HepG2 (cell line): Measurements from ENCODE around the gene CCDC148. TPM values are rescaled to one million over a fixed set of nuclear protein-coding genes. Genes with fewer than 3 reads are reported as not detected.

Experiments
- CHD4 ChIP-seq: fragments of 200-600 bp; sonication (generic); IDR thresholded peaks from 2 replicates; pipeline ENCODE4 v1.7.0; 2017; ENCODE audit warnings: mild to moderate bottlenecking, low read length, borderline replicate concordance
- FOXK1 ChIP-seq: sonication (generic); formaldehyde crosslinking; IDR thresholded peaks from 2 replicates; pipeline ENCODE4 v1.4.0; 2020; ENCODE audit warnings: low read depth, missing genetic modification reagents, borderline replicate concordance
- HIVEP1 ChIP-seq: sonication (generic); formaldehyde crosslinking; IDR thresholded peaks from 2 replicates; pipeline ENCODE4 v1.4.0; 2020; ENCODE audit warnings: mild to moderate bottlenecking, missing genetic modification reagents
- MBD4 ChIP-seq: IDR thresholded peaks from 2 replicates; pipeline ENCODE4 v1.6.1; 2012; ENCODE audit warnings: low read length, inconsistent platforms, borderline replicate concordance
- REL ChIP-seq: sonication (generic); formaldehyde crosslinking; conservative IDR thresholded peaks from 2 replicates; pipeline ENCODE4 v1.8.0; 2022; ENCODE audit warnings: mild to moderate bottlenecking, missing genetic modification reagents, moderate library complexity
- SNAI1 ChIP-seq: sonication (generic); formaldehyde crosslinking; IDR thresholded peaks from 2 replicates; pipeline ENCODE4 v1.5.0; 2020; ENCODE audit warnings: mild to moderate bottlenecking, missing genetic modification reagents, borderline replicate concordance
- TARDBP ChIP-seq: sonication (generic); formaldehyde crosslinking; IDR thresholded peaks from 2 replicates; pipeline ENCODE4 v1.8.0; 2022; ENCODE audit warnings: mild to moderate bottlenecking, missing genetic modification reagents
- TSC22D2 ChIP-seq: sonication (generic); formaldehyde crosslinking; IDR thresholded peaks from 2 replicates; pipeline ENCODE4 v1.5.1; 2020; ENCODE audit warnings: missing genetic modification reagents, mild to moderate bottlenecking, borderline replicate concordance
- ZNF143 ChIP-seq: sonication (generic); formaldehyde crosslinking; IDR thresholded peaks from 2 replicates; pipeline ENCODE4 v1.4.0; 2020; ENCODE audit warnings: missing genetic modification reagents
- ZNF572 ChIP-seq: sonication (generic); formaldehyde crosslinking; IDR thresholded peaks from 2 replicates; pipeline ENCODE4 v1.5.1; 2020; ENCODE audit warnings: mild to moderate bottlenecking, missing genetic modification reagents
- polyA plus RNA-seq, 8 experiments: library from polyadenylated mRNA; depleted of rRNA in 3 of 8; stranded (reverse) in 7 of 8; unstranded in 1 of 8; fragments of >200 nt; fragmentation: Illumina TruSeq in 4 of 8; extraction: Trizol in 4 of 8; gene quantifications; 2 replicates each; pipeline versions ENCODE4 v1.2.1 to v1.2.3, GENCODE V29; 2011 to 2016; ENCODE audit warnings: low read depth in 4 of 8, missing spikeins in 1 of 8, mixed read lengths in 1 of 8; ENCODE audit not compliant: insufficient read depth in 1 of 8
- total RNA-seq, 5 experiments: library from RNA; depleted of rRNA; stranded (reverse); fragments of >200 nt; fragmentation: Illumina TruSeq; extraction: Trizol; gene quantifications; 2 replicates each; pipeline ENCODE4 v1.2.3, GENCODE V29; 2016; ENCODE audit warnings: low read depth in 1 of 5
- TF ChIP-seq, protein P1 (sequence below): sonication (generic); formaldehyde crosslinking; IDR thresholded peaks from 2 replicates; pipeline ENCODE4 v1.4.0; 2020; ENCODE audit warnings: missing genetic modification reagents, borderline replicate concordance
- TF ChIP-seq, protein P2 (sequence below): sonication (generic); formaldehyde crosslinking; IDR thresholded peaks from 2 replicates; pipeline ENCODE4 v1.4.0; 2020; ENCODE audit warnings: mild to moderate bottlenecking, missing genetic modification reagents
- TF ChIP-seq, protein P3 (sequence below): sonication (generic); formaldehyde crosslinking; IDR thresholded peaks from 2 replicates; pipeline ENCODE4 v1.8.0; 2023; ENCODE audit warnings: mild to moderate bottlenecking, missing genetic modification reagents
- TF ChIP-seq, protein P4 (sequence below): IDR thresholded peaks from 2 replicates; pipeline ENCODE4 v1.6.1; 2016; ENCODE audit warnings: control low read depth
- TF ChIP-seq, protein P5 (sequence below): sonication (generic); formaldehyde crosslinking; IDR thresholded peaks from 2 replicates; pipeline ENCODE4 v1.5.0; 2020; ENCODE audit warnings: mild to moderate bottlenecking, missing genetic modification reagents
- TF ChIP-seq, protein P6 (sequence below): sonication (generic); formaldehyde crosslinking; IDR thresholded peaks from 2 replicates; pipeline ENCODE4 v1.5.1; 2020; ENCODE audit warnings: missing genetic modification reagents, mild to moderate bottlenecking, borderline replicate concordance

Gene CCDC148
- total and polyA plus RNA-seq, 2 of the 13 experiments (the other 11 are each of a cell fraction or from before 2014, with no cell fraction given) = 0.30 to 0.49 TPM

DNA sequence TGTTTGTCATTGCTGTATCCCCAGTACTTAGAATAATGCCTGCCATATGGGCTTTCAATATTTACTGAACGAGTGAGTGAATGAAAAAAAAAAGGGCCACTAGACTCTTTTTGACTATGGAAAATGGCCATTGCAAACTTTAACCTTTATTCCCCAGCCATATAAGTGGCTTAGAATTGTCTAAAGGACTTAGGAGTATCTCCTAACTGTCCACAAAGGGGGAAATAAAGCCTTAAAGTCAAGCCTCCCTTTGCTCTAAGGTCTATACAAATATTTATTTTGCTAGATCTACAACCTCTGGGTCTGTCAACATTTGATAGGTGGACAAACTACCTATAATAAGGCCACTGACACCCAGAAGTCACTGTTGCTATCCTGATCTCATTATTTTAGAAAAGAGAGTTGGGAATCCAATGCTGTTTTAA is 329.2 kb downstream of the CCDC148 start (continued):
- TF ChIP-seq, protein P1, sequence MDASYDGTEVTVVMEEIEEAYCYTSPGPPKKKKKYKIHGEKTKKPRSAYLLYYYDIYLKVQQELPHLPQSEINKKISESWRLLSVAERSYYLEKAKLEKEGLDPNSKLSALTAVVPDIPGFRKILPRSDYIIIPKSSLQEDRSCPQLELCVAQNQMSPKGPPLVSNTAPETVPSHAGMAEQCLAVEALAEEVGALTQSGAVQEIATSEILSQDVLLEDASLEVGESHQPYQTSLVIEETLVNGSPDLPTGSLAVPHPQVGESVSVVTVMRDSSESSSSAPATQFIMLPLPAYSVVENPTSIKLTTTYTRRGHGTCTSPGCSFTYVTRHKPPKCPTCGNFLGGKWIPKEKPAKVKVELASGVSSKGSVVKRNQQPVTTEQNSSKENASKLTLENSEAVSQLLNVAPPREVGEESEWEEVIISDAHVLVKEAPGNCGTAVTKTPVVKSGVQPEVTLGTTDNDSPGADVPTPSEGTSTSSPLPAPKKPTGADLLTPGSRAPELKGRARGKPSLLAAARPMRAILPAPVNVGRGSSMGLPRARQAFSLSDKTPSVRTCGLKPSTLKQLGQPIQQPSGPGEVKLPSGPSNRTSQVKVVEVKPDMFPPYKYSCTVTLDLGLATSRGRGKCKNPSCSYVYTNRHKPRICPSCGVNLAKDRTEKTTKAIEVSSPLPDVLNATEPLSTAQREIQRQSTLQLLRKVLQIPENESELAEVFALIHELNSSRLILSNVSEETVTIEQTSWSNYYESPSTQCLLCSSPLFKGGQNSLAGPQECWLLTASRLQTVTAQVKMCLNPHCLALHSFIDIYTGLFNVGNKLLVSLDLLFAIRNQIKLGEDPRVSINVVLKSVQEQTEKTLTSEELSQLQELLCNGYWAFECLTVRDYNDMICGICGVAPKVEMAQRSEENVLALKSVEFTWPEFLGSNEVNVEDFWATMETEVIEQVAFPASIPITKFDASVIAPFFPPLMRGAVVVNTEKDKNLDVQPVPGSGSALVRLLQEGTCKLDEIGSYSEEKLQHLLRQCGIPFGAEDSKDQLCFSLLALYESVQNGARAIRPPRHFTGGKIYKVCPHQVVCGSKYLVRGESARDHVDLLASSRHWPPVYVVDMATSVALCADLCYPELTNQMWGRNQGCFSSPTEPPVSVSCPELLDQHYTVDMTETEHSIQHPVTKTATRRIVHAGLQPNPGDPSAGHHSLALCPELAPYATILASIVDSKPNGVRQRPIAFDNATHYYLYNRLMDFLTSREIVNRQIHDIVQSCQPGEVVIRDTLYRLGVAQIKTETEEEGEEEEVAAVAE (CRISPR knock-in tag) = no peak
- TF ChIP-seq CHD4 = no peak
- no peak for TF ChIP-seq SNAI1 (CRISPR knock-in tag)
- no peak for TF ChIP-seq FOXK1 (CRISPR knock-in tag)
- TF ChIP-seq, protein P2, sequence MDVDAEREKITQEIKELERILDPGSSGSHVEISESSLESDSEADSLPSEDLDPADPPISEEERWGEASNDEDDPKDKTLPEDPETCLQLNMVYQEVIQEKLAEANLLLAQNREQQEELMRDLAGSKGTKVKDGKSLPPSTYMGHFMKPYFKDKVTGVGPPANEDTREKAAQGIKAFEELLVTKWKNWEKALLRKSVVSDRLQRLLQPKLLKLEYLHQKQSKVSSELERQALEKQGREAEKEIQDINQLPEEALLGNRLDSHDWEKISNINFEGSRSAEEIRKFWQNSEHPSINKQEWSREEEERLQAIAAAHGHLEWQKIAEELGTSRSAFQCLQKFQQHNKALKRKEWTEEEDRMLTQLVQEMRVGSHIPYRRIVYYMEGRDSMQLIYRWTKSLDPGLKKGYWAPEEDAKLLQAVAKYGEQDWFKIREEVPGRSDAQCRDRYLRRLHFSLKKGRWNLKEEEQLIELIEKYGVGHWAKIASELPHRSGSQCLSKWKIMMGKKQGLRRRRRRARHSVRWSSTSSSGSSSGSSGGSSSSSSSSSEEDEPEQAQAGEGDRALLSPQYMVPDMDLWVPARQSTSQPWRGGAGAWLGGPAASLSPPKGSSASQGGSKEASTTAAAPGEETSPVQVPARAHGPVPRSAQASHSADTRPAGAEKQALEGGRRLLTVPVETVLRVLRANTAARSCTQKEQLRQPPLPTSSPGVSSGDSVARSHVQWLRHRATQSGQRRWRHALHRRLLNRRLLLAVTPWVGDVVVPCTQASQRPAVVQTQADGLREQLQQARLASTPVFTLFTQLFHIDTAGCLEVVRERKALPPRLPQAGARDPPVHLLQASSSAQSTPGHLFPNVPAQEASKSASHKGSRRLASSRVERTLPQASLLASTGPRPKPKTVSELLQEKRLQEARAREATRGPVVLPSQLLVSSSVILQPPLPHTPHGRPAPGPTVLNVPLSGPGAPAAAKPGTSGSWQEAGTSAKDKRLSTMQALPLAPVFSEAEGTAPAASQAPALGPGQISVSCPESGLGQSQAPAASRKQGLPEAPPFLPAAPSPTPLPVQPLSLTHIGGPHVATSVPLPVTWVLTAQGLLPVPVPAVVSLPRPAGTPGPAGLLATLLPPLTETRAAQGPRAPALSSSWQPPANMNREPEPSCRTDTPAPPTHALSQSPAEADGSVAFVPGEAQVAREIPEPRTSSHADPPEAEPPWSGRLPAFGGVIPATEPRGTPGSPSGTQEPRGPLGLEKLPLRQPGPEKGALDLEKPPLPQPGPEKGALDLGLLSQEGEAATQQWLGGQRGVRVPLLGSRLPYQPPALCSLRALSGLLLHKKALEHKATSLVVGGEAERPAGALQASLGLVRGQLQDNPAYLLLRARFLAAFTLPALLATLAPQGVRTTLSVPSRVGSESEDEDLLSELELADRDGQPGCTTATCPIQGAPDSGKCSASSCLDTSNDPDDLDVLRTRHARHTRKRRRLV (CRISPR knock-in tag) = no peak
- TF ChIP-seq HIVEP1 (CRISPR knock-in tag) = no peak
- TF ChIP-seq ZNF572 (CRISPR knock-in tag) = no peak
- TF ChIP-seq, protein P3, sequence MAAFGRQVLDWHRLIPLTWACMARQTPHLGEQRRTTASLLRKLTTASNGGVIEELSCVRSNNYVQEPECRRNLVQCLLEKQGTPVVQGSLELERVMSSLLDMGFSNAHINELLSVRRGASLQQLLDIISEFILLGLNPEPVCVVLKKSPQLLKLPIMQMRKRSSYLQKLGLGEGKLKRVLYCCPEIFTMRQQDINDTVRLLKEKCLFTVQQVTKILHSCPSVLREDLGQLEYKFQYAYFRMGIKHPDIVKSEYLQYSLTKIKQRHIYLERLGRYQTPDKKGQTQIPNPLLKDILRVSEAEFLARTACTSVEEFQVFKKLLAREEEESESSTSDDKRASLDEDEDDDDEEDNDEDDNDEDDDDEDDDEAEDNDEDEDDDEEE (CRISPR knock-in tag) = no peak
- no peak for TF ChIP-seq TARDBP
- no peak; the same call in 1 of the 2 replicates for TF ChIP-seq MBD4
- TF ChIP-seq, protein P4, sequence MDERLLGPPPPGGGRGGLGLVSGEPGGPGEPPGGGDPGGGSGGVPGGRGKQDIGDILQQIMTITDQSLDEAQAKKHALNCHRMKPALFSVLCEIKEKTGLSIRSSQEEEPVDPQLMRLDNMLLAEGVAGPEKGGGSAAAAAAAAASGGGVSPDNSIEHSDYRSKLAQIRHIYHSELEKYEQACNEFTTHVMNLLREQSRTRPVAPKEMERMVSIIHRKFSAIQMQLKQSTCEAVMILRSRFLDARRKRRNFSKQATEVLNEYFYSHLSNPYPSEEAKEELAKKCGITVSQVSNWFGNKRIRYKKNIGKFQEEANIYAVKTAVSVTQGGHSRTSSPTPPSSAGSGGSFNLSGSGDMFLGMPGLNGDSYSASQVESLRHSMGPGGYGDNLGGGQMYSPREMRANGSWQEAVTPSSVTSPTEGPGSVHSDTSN = no peak
- no peak for TF ChIP-seq TSC22D2 (CRISPR knock-in tag)
- TF ChIP-seq REL = no peak
- no peak for TF ChIP-seq ZNF143 (CRISPR knock-in tag)
- TF ChIP-seq, protein P5, sequence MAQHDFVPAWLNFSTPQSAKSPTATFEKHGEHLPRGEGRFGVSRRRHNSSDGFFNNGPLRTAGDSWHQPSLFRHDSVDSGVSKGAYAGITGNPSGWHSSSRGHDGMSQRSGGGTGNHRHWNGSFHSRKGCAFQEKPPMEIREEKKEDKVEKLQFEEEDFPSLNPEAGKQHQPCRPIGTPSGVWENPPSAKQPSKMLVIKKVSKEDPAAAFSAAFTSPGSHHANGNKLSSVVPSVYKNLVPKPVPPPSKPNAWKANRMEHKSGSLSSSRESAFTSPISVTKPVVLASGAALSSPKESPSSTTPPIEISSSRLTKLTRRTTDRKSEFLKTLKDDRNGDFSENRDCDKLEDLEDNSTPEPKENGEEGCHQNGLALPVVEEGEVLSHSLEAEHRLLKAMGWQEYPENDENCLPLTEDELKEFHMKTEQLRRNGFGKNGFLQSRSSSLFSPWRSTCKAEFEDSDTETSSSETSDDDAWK = no peak
- TF ChIP-seq, protein P6, sequence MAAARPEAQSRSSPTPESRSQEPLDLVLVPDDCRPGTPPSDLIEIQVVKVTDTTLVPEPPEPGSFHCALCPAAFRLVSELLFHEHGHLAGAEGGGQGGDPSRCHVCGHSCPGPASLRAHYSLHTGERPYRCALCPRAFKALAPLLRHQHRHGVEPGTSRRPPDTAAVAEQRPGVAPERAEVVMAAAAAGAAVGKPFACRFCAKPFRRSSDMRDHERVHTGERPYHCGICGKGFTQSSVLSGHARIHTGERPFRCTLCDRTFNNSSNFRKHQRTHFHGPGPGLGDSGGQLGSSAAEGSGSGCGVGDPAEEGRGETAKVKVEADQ (CRISPR knock-in tag) = no peak
